DLD1 (cell line): Measurements from ENCODE around the gene CTNNAL1.

Experiments used
- in situ Hi-C: cut with HindIII; loops from 2 replicates; pipeline ENCODE4 v1.10.0; 2017; ENCODE audit warnings: low sequenced_read_pairs

Gene CTNNAL1

DNA sequence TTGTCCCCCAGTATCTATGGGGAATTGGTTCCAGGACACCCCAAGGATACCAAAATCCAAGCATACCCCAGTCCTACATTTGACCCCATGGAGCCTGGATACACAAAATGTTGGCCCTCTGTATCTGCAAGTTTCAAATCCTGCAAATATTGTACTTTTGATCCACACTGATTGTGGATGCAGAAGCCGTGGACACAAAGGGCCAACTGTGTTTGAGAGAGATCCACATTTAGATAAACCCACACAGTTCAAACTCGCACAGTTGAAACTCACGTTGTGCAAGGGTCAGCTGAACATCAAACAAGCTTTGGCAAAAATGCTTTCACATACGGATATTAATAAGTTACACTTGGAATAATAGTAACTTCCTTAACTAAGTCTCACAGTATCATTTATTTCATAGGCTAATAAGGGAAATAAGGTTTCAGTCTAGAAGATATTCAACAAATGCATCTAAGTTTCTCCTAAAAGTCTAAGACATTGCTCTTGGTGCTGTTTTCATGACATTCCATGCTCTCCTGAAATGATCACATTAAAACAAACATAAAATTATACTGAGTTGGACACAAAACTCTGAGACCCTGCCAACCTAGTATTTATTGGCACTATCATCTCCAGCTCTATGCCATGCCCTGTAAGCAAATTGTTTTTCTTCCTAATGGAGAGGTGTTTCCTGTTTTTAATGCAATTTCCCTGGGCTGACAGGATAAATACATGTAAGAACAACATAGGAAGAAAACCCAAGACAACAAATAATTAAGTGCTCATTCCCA lies 118.9 kb downstream of the CTNNAL1 start:
- in situ Hi-C loops = no loop called here
